Spleen (tissue), 7 donors: ENCODE measurements around the gene SMARCA2.

Experiments
- POLR2A ChIP-seq, 3 donors: fragments of 450-650 bp; IDR thresholded peaks; one replicate each; pipeline ENCODE4 v1.5.1; 2017; ENCODE audit warnings: antibody characterized with exemption in 3 of 3, mild to moderate bottlenecking in 1 of 3
- TF ChIP-seq, protein P1 (sequence below), 11 experiments: fragments of 200-600 bp in 7 of 11; fragments of 450-650 bp in 4 of 11; sonication (generic) in 4 of 11; IDR thresholded peaks in 8 of 11; conservative IDR thresholded peaks in 3 of 11; 1 replicate in 7 of 11; 2 replicates in 4 of 11; pipeline versions ENCODE4 v1.4.0 to v1.8.0; 2016 to 2021; ENCODE audit warnings: antibody characterized with exemption in 11 of 11, inconsistent platforms in 4 of 11, mild to moderate bottlenecking in 1 of 11
- donor health status: DM: no; HTN: no; CAD: no; lungs with moderate emphysema.
- donor health status: DM: no; HTN: no; CAD: no.
- donor health status: DM: no; HTN: no; CAD: no.

GRCh38 chr9:2040828-2041227, 25.7 kb downstream of the SMARCA2 start:
- no peak for TF ChIP-seq POLR2A (IDR thresholded peaks at IDR 0.05)
- TF ChIP-seq, protein P1, sequence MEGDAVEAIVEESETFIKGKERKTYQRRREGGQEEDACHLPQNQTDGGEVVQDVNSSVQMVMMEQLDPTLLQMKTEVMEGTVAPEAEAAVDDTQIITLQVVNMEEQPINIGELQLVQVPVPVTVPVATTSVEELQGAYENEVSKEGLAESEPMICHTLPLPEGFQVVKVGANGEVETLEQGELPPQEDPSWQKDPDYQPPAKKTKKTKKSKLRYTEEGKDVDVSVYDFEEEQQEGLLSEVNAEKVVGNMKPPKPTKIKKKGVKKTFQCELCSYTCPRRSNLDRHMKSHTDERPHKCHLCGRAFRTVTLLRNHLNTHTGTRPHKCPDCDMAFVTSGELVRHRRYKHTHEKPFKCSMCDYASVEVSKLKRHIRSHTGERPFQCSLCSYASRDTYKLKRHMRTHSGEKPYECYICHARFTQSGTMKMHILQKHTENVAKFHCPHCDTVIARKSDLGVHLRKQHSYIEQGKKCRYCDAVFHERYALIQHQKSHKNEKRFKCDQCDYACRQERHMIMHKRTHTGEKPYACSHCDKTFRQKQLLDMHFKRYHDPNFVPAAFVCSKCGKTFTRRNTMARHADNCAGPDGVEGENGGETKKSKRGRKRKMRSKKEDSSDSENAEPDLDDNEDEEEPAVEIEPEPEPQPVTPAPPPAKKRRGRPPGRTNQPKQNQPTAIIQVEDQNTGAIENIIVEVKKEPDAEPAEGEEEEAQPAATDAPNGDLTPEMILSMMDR (IDR thresholded peaks at IDR 0.05 in 8 of 11, conservative IDR thresholded peaks at IDR 0.05 in 3 of 11), result no peak
